SK-N-MC (cell line): ENCODE measurements around the gene PPARG.

Experiments used
- EZH2 ChIP-seq: fragments of 200-600 bp; sonication (generic); IDR thresholded peaks from one replicate; pipeline ENCODE4 v1.6.1; 2017; ENCODE audit warnings: antibody characterized with exemption
- POLR2AphosphoS5 ChIP-seq: IDR thresholded peaks from 2 replicates; pipeline ENCODE4 v1.6.1; 2012; ENCODE audit warnings: mild to moderate bottlenecking, low read depth, low read length, borderline replicate concordance

GRCh38 chr3:12302564-12302963, 13.7 kb downstream of the PPARG start:
- TF ChIP-seq POLR2AphosphoS5 (no peak), EZH2 (no peak)
